LNCAP (cell line): ENCODE measurements around the gene RNF146.

Source experiments
- TF ChIP-seq, protein P1 (sequence below): fragments of 450-650 bp; IDR thresholded peaks from 2 replicates; pipeline ENCODE4 v1.5.1; 2017; ENCODE audit warnings: mild to moderate bottlenecking

The RNF146 gene

DNA sequence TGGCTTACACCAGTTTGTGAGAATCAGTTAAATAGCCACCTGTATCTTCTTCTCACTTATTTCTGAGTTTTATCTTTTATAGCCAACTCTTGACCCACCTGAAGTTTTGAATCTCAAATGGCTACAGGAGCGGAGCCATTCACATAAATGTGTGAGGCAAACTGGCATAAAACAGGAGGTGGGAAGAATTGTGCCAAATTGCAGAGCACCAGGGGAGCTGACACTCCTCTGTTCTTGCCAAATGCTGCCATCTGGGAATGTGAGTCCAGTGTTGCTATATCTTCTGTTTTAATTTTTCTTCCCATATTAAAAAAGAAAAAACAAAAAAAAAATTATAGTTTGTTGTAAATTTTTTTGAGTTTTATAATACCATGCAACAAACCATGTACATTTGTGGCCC is 17.0 kb upstream of the RNF146 start:
- TF ChIP-seq, protein P1, sequence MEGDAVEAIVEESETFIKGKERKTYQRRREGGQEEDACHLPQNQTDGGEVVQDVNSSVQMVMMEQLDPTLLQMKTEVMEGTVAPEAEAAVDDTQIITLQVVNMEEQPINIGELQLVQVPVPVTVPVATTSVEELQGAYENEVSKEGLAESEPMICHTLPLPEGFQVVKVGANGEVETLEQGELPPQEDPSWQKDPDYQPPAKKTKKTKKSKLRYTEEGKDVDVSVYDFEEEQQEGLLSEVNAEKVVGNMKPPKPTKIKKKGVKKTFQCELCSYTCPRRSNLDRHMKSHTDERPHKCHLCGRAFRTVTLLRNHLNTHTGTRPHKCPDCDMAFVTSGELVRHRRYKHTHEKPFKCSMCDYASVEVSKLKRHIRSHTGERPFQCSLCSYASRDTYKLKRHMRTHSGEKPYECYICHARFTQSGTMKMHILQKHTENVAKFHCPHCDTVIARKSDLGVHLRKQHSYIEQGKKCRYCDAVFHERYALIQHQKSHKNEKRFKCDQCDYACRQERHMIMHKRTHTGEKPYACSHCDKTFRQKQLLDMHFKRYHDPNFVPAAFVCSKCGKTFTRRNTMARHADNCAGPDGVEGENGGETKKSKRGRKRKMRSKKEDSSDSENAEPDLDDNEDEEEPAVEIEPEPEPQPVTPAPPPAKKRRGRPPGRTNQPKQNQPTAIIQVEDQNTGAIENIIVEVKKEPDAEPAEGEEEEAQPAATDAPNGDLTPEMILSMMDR: no peak

DNA sequence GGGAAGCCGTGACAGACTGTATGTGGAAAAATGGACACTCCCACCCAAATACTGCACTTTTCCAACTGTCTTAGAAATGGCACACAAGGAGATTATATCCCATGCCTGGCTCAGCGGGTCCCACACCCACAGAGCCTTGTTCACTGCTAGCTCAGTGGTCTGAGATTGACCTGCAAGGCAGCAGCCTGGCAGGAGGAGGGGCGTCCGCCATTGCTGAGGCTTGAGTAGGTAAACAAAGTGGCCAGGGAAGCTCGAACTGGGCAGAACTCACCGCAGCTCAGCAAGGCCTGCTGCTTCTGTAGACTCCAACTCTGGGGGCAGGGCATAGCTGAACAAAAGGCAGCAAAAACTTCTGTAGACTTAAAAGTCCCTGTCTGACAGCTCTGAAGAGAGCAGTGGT is 11.4 kb upstream of the RNF146 start:
- TF ChIP-seq, protein P1: no peak

DNA sequence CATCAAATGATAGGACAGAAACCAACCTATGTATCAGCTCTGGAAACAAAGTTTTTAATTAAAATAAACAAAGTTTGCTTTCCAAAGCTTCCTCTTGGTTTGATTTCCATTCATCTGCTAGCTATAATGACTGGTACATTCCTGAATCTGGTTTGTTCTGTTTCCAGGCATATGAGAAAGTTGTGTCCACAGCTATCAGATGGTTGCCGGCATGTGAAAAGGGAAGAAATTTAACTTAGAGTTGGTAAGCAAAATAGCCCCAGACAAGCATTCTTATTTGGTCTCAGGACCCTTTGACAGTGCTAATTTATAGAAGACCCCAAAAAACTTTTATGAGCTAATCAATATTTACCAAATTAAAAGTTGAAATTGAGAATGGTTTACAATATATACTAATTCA is 3.8 kb upstream of the RNF146 start:
- TF ChIP-seq, protein P1: no peak

DNA sequence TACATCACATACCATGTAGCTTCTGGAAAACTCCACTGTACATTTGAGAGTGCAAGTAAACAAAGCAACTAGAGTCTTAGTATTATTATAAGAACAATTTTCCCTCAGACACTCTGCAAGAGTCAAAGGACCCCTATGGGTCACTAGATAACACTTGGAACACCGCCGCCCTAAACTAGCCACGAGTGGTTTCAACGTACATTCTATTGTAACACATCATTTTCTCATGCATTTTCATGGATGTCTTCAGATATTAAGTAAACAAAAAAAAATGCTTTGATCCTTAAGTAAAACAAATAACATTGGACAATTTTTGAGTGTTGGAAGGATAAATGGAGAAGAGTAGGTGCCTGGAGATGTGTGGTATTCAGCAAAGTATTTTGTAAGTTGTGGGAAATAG is 3.2 kb upstream of the RNF146 start:
- TF ChIP-seq, protein P1: no peak

DNA sequence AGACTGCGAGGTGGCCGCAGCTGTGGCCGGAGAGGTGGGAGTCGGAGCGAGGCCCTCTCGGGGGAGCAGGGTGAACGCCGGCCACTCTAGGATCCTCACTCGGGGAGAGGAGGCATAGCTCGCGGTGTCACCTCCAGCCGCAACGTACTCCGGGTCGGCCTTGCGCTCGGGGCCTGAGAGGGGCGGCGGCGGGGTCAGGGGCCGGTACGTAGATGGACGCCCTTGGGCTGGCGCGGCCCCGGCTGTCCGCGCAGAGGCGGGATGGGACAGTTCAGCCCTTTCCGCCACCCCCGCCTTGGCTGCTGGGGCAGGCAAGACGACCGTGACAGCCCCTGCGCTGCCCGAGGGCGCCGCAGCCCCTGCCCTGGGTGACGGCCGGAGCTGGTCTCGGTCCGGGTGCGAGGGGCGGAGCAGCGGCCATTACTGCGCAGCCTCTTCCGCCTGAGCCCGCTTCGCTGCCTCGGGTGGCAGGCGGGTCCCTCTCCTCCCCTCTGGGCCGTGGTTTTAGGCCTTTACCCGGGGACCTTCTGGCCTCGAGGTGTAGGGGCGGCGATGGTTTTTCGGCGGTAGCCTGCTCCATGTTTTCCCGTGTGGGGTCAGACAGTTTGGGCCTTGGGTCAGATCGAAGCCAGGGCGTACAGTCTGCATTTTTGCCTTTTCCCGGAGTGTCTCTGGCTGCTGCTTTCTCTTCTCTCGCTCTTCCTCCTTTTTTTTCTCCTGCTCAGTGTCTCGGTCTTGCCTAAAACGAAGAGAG is 405 bp downstream of the RNF146 start:
- TF ChIP-seq, protein P1: no peak

DNA sequence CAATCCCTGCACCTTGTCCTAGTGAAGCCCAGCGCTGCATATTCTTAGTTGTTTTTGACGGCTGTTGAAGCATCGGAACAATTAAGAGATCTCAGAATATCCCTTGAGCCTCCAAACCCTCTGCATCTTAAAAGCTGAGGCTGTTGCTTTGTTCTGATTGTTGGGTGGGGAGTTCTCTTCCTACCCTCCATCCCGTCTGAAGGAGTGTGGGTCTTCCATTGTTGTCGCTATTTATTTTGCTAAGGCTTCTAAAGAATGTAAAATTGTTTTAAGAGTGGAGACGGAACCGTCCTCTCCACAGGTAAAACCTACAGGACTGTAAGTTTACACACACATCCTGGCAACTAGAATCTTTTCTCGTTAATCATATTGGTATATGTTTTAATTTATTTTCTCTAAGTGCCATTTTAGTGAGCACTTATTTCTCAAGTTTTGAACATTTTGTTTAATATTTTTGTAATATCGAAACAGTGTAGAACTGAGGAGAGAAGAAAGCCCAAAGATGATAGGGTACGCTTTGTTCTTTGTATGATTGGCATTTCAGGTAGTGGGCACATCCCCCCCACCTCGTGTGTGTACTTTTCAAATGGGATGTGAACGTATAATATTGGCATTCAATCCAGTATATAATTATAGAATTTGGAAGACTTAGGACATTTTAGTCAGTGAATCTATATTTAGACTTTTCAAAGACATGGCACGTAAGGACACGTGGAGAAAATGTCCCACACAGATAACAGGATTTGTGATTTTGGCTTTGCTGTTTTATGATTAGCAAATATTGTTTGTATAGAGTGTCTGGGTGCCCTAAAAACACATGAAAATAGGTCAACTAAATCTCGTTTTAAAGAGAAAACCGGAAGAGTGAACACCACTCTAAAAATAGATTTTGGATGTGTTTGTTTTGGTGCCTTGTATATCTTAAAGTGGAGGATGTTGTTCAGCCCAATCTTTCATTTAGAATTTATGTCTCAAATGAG is 1.3 kb downstream of the RNF146 start:
- TF ChIP-seq, protein P1: no peak

DNA sequence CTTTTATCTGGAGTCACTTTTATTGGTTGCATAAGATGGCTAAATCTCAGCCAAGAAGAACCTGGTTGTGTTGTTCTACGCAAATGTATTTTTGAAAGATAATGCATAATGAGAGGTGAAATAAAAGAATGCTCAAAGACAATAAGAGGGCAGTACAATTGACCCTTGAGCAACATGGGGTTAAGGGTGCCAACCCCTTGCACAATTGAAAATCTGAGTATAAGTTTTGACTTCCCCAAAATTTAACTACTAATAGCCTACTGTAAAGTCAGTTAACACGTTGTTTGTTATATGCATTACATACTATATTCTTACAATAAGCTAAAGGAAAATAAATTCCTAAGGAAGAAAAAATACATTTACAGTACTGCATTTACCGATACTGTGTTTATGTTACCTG is 5.9 kb downstream of the RNF146 start:
- TF ChIP-seq, protein P1: no peak
